Keratinocyte (primary cell): ENCODE measurements around the gene SERF2. TPM values are rescaled to one million over a fixed set of nuclear protein-coding genes. Genes with fewer than 3 reads are reported as not detected.

Experiments used
- DNase-seq: peaks from one replicate; pipeline ENCODE4 v3.0.0-alpha.2; 2011; ENCODE audit warnings: low read depth, missing footprints, low spot score
- FAIRE-seq: peaks from 2 replicates; lab custom pipeline; 2011; peaks lifted over from hg19 to GRCh38; lab: Jason Lieb, UNC
- H2AFZ ChIP-seq: 2 replicates; pipeline ENCODE4 v1.6.0; 2012; ENCODE audit warnings: low read length, control low read depth, inconsistent platforms; ENCODE audit not compliant: control insufficient read depth
- H3K27ac ChIP-seq: 2 replicates; pipeline ENCODE4 v1.5.1; 2011; ENCODE audit warnings: low read length; ENCODE audit not compliant: control insufficient read depth, insufficient read depth
- H3K27me3 ChIP-seq: 3 replicates; pipeline ENCODE4 v1.6.0; 2011; ENCODE audit warnings: low read length; ENCODE audit not compliant: control insufficient read depth, insufficient read depth; ENCODE audit errors: extremely low read depth
- H3K36me3 ChIP-seq, 2 experiments: 2 replicates in 1 of 2; 3 replicates in 1 of 2; pipeline ENCODE4 v1.5.1; 2011; ENCODE audit warnings: low read length in 2 of 2, mild to moderate bottlenecking in 1 of 2; ENCODE audit not compliant: control insufficient read depth in 2 of 2, insufficient read depth in 2 of 2; ENCODE audit errors: extremely low read depth in 1 of 2
- H3K4me1 ChIP-seq: 3 replicates; pipeline ENCODE4 v1.5.1; 2011; ENCODE audit warnings: low read length; ENCODE audit not compliant: control insufficient read depth, insufficient read depth; ENCODE audit errors: extremely low read depth
- H3K4me2 ChIP-seq: 3 replicates; pipeline ENCODE4 v1.6.0; 2011; ENCODE audit warnings: low read depth, low read length; ENCODE audit not compliant: control insufficient read depth, insufficient read depth; ENCODE audit errors: extremely low read depth
- H3K4me3 ChIP-seq, 3 experiments: fragments of 200-600 bp in 1 of 3; sonication (generic) in 1 of 3; 2 replicates in 2 of 3; 3 replicates in 1 of 3; pipeline ENCODE4 v1.5.1; 2011 to 2016; ENCODE audit warnings: low read length in 3 of 3, mild to moderate bottlenecking in 3 of 3, control low read depth in 2 of 3, inconsistent platforms in 1 of 3, low read depth in 1 of 3, mixed read lengths in 1 of 3, mixed run types in 1 of 3, moderate library complexity in 1 of 3; ENCODE audit not compliant: control insufficient read depth in 2 of 3, insufficient read depth in 2 of 3; ENCODE audit errors: extremely low read depth in 1 of 3
- H3K79me2 ChIP-seq: 2 replicates; pipeline ENCODE4 v1.6.0; 2012; ENCODE audit warnings: low read length; ENCODE audit not compliant: control insufficient read depth, insufficient read depth
- H3K9ac ChIP-seq: 3 replicates; pipeline ENCODE4 v1.6.0; 2011; ENCODE audit warnings: low read length; ENCODE audit not compliant: control insufficient read depth, insufficient read depth; ENCODE audit errors: extremely low read depth
- H3K9me1 ChIP-seq: 3 replicates; pipeline ENCODE4 v1.6.0; 2011; ENCODE audit warnings: low read length; ENCODE audit not compliant: control insufficient read depth, insufficient read depth; ENCODE audit errors: extremely low read depth
- H3K9me3 ChIP-seq: 2 replicates; pipeline ENCODE4 v1.5.1; 2012; ENCODE audit warnings: low read depth, low read length; ENCODE audit not compliant: control insufficient read depth
- H4K20me1 ChIP-seq: 3 replicates; pipeline ENCODE4 v1.6.0; 2011; ENCODE audit warnings: low read length; ENCODE audit not compliant: control insufficient read depth, insufficient read depth; ENCODE audit errors: extremely low read depth
- EZH2 ChIP-seq: IDR thresholded peaks from one replicate; pipeline ENCODE4 v1.6.1; 2012; ENCODE audit warnings: inconsistent platforms, mild to moderate bottlenecking, low read length, moderate library complexity
- dilution Hi-C: fragments of 300-500 bp; cut with MboI; formaldehyde crosslinking; loops from one replicate; pipeline ENCODE4 v1.7.0; 2020; ENCODE audit warnings: low sequenced_read_pairs; ENCODE audit not compliant: extremely low pct_ligation_motif_present
- polyA plus RNA-seq, 5 experiments: library from polyadenylated mRNA; depleted of rRNA in 3 of 5; stranded (reverse) in 3 of 5; stranded (forward) in 1 of 5; unstranded in 1 of 5; fragments of >200 nt; gene quantifications; 1 replicate in 1 of 5; 2 replicates in 3 of 5; 3 replicates in 1 of 5; pipeline versions ENCODE4 v1.2.1 to v1.2.3, GENCODE V29; 2011 to 2012; ENCODE audit warnings: missing spikeins in 2 of 5, low read depth in 1 of 5, low replicate concordance in 1 of 5
- TF ChIP-seq, protein P1 (sequence below), 3 experiments: IDR thresholded peaks in 1 of 3; conservative IDR thresholded peaks in 1 of 3; optimal IDR thresholded peaks in 1 of 3; 2 replicates in 2 of 3; 3 replicates in 1 of 3; pipeline versions ENCODE3 to v1.5.1; 2011; ENCODE audit warnings: low read length in 3 of 3, mild to moderate bottlenecking in 3 of 3, moderate library complexity in 2 of 3, control low read depth in 1 of 3, inconsistent platforms in 1 of 3; ENCODE audit not compliant: insufficient read depth in 2 of 3; ENCODE audit errors: extremely low read depth in 1 of 3

The SERF2 gene
- polyA plus RNA-seq, 1 donor (not counting 4 experiments of a cell fraction or from before 2014, with no cell fraction given): 534 TPM

DNA sequence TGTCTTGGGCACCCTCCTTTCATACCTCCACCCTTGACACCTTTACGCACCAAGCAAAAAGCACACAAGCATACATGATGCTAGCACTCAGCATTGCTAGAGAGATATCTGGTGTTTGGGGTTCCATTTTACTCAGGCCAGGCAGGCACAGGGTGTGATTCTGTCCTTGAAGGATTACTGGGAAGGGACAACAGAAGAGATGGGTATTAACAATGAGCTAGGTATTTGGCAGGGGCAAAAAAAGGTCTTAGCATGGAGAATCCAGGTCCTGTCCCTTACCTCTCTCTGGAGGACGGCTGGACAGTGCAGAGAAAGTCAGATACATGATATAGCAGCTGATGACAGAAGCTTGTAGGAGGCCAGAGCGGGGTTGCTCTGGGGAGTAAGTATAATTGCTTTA lies 4.4 kb downstream of the SERF2 start:
- FAIRE-seq (no peak), DNase-seq (no peak)
- TF ChIP-seq, protein P1, sequence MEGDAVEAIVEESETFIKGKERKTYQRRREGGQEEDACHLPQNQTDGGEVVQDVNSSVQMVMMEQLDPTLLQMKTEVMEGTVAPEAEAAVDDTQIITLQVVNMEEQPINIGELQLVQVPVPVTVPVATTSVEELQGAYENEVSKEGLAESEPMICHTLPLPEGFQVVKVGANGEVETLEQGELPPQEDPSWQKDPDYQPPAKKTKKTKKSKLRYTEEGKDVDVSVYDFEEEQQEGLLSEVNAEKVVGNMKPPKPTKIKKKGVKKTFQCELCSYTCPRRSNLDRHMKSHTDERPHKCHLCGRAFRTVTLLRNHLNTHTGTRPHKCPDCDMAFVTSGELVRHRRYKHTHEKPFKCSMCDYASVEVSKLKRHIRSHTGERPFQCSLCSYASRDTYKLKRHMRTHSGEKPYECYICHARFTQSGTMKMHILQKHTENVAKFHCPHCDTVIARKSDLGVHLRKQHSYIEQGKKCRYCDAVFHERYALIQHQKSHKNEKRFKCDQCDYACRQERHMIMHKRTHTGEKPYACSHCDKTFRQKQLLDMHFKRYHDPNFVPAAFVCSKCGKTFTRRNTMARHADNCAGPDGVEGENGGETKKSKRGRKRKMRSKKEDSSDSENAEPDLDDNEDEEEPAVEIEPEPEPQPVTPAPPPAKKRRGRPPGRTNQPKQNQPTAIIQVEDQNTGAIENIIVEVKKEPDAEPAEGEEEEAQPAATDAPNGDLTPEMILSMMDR (optimal IDR thresholded peaks at IDR 0.05 in 1 of 3, IDR thresholded peaks at IDR 0.05 in 1 of 3, conservative IDR thresholded peaks at IDR 0.05 in 1 of 3; ENCODE audit: extremely low read depth in 1 of 3, insufficient read depth in 2 of 3, low read length in 3 of 3): no peak
- no peak for TF ChIP-seq EZH2
- H3K4me1 ChIP-seq: peaks cover 19% of the 10 kb centered on the region
- no peaks in the 10 kb centered on the region for H3K27me3 ChIP-seq
- peaks cover 24 to 37% of the 10 kb centered on the region in 2 experiments for H3K36me3 ChIP-seq
- H3K9me1 ChIP-seq: no peaks in the 10 kb centered on the region
- H3K4me3 ChIP-seq: no peak overlapping the region
- dilution Hi-C loops: no loop called here
- peaks cover 44% of the 10 kb centered on the region for H3K79me2 ChIP-seq
- no peak overlapping the region for H3K27ac ChIP-seq
- no peak overlapping the region for H3K4me2 ChIP-seq
- no peak overlapping the region for H2AFZ ChIP-seq
- no peaks in the 10 kb centered on the region for H4K20me1 ChIP-seq
- H3K9me3 ChIP-seq: no peaks in the 10 kb centered on the region
- no peak overlapping the region for H3K9ac ChIP-seq

DNA sequence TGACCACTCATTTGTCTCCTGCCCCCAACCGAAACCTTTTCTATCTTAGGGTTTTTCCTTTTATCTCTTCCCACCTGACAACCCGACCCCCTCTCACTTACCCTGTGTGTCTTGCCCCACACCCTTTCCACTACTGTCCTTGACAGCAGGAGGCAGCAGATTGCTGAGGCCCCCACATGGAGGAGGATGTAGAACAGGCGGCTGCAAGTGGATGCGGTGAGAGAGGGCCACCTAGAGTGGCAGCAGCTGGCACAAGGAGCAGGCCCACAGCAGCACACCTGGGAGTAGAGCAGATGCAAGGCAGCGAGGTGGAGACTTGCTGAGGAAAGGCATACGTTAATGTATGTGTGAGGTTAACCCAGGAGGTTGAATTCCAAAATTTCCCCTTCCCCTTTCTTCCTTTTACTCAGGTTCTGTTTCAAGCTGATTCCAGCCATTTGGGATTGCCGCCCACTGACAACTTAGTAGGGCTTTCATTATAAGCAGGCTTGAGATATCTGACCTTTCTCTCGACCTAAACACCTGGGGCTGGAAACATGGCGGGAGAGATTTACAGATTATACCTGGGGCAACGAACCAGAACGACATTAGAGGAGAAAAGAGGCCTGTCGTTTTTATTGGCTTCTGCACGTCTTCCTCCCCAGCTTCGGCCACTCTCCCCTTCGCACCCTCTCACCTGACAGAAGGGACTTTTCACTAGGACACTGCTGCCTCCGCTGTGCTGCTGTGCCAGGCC lies 7.3 kb downstream of the SERF2 start:
- H3K79me2 ChIP-seq: peaks cover 22% of the 10 kb centered on the region
- no peak overlapping the region for H3K4me3 ChIP-seq
- no peaks in the 10 kb centered on the region for H3K27me3 ChIP-seq
- no peak overlapping the region for H3K4me2 ChIP-seq
- dilution Hi-C loops: no loop called here
- no peak for FAIRE-seq
- DNase-seq: no peak
- TF ChIP-seq EZH2: no peak
- TF ChIP-seq, protein P1 (optimal IDR thresholded peaks at IDR 0.05 in 1 of 3, IDR thresholded peaks at IDR 0.05 in 1 of 3, conservative IDR thresholded peaks at IDR 0.05 in 1 of 3; ENCODE audit: extremely low read depth in 1 of 3, insufficient read depth in 2 of 3, low read length in 3 of 3): no peak
- no peak overlapping the region for H3K27ac ChIP-seq
- H4K20me1 ChIP-seq: no peaks in the 10 kb centered on the region
- H3K9ac ChIP-seq: no peak overlapping the region
- H3K4me1 ChIP-seq: peaks cover 5% of the 10 kb centered on the region
- no peaks in the 10 kb centered on the region for H3K9me3 ChIP-seq
- peaks cover 16 to 35% of the 10 kb centered on the region in 2 experiments for H3K36me3 ChIP-seq
- no peak overlapping the region for H2AFZ ChIP-seq
- H3K9me1 ChIP-seq: no peaks in the 10 kb centered on the region
